HG02759 (cell line): Measurements from ENCODE around the gene SDHAF2.
"Not testable (repeated sequence)": the region's sequence is repeated elsewhere in the genome, so short reads cannot be mapped to it uniquely, and the experiment has no call there.

Experiments
- ATAC-seq: cut with Tn5 transposase; IDR thresholded peaks from one replicate; pipeline ENCODE4 v1.9.1; 2021; ENCODE audit warnings: mild to moderate bottlenecking, moderate library complexity; ENCODE audit not compliant: unreplicated experiment

The SDHAF2 gene

DNA sequence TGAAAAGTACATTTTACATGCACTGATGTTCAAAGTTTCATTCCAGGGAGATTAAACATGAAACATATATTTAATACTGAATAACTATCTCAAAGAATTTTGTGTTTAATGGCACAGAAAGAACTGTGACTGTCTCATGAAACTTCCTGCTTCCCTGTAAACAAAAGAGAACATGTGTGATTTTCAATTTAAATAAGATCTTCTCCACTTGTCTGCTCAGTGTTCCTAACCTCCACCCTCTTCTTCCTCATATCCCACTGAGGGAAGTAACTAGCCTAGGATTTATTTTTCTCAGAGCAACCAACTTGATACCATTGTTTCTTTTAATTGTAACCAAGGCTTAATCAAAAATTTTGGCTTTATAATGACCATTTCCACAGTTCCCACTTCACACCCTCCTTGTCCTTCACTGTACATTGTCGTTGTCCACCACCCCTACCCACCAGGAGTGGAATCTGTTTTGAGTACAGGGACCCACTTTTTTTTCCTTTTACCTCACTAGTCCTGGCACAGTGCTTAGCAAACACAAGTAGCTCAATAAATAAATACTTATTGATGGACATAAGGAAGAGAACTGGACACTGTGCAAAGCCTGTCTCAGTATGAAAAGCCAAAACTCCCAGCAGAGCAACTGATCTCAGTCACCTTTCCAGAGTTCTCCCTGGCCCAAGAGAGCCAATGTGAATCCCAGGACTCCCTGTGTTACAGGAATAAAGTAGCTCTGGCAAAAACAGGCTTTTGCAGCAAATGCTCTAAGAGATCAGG lies 4.4 kb upstream of the SDHAF2 start:
- ATAC-seq: no peak

DNA sequence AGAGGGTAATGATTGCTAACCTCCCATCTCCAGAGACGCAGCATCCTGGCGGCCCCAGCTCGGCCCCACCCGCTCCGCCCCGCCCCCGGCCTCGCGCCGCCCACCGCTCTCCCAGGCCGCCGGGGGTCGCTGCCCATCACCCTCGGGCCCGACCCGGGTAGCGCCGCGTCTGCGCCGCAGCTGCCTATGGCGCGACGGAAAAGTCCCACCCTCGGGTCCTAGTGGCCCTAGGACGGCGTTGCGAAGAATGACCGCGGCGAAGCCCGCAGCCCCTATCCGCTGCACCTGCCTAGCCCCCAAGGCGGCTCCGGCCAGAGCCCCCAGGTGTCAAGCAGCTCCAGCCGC lies 606 bp upstream of the SDHAF2 start:
- peak; percentile 60 for ATAC-seq

DNA sequence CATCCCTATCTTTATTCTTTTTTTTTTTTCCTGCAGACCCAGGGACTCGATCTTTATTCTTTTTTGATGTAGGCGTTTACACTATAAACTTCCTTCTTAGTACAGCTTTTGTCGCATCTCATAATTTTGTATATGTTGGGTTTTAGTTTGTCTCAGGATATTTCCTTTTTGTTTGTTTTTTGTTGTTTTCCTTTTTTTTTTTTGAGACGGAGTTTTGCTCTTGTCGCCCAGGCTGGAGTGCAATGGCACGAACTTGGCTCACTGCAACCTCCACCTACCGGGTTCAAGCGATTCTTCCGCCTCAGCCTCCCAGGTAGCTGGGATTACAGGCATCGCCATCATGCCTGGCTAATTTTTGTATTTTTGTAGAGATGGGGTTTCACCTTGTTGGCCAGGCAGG lies 915 bp downstream of the SDHAF2 start:
- not testable (repeated sequence) for ATAC-seq

DNA sequence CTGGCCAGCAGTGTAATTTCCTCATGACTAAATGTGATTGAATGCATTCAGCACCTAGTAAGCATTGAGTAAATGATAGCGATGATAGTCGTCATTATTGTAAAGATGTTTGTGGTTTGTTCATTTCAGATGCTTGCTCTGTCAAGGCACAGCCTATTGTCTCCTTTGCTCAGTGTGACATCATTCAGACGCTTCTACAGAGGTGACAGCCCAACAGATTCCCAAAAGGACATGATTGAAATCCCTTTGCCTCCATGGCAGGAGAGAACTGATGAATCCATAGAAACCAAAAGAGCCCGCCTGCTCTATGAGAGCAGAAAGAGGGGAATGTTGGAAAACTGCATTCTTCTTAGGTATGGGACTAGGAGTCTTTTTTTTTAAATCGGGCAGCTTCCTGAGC lies 7.6 kb downstream of the SDHAF2 start:
- ATAC-seq: no peak

- ATAC-seq: no peak
Measured at GRCh38 chr11:61439615-61440014, 9.7 kb downstream of the SDHAF2 start.

DNA sequence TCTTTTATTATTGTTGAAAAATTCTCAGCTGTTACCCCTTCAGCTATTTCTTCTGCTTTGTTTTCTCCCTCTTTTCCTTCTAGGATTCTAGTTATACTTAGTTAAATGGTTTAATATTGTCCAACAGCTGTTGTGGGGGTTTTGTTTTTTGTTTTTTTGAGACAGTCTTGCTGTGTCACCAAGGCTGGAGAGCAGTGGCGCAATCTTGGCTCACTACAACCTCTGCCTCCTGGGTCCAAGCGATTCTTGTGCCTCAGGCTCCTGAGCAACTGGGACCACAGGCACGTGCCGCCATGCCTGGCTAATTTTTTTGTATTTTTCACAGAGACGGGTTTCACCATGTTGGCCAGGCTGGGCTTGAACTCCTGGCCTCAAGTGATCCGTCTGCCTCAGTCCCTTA lies 12.7 kb downstream of the SDHAF2 start:
- no peak for ATAC-seq

- ATAC-seq: no peak
Measured at GRCh38 chr11:61445516-61445915, 15.6 kb downstream of the SDHAF2 start.

DNA sequence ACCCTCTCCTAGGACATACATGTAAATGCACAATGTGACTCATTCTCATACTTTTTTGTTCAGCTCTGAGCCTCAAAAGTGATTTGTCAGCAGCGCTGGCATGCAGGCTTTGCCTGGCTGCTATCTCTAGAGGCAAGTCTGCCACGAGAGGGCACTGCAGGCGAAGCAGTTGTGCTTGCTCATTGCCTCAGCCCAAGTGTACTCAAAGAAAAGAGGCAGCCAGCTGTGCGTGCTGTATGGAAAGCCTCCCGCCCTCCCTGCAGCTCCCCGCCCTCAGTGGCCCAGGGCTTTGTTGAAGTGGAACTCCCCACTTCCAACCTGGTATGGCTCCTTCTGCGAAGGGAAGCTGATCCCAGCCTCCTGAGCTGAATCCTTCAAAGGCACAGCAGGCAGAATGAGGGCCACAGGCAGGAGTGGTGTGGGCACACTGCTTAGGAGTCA lies 16.3 kb downstream of the SDHAF2 start:
- ATAC-seq: no peak

GRCh38 chr11:61447601-61448551 lies 18.0 kb downstream of the SDHAF2 start:
- no peak for ATAC-seq

GRCh38 chr11:61448552-61448927 lies 18.6 kb downstream of the SDHAF2 start:
- no peak for ATAC-seq

DNA sequence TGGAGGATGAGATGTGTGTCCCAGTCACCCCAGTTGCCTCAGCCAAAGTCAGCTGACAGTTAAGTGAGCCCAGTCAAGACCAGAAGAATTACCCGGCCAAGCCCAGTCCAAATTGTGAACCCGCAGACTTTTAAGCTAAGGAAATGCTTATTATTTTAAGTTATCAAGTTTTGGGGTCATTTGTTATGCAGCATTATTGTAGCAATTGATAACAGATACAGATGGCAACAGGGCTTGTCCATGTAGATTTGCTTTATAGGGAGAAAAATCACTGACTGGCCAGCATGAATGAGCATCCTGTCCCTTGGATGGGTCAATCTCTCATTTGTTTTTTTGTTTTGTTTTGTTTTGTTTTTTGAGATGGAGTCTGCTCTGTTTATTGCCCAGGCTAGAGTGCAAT lies 22.9 kb downstream of the SDHAF2 start:
- ATAC-seq: no peak

- ATAC-seq: no peak
Measured at GRCh38 chr11:61453695-61454094, 23.8 kb downstream of the SDHAF2 start.

GRCh38 chr11:61454520-61454919 lies 24.6 kb downstream of the SDHAF2 start:
- ATAC-seq: no peak

DNA sequence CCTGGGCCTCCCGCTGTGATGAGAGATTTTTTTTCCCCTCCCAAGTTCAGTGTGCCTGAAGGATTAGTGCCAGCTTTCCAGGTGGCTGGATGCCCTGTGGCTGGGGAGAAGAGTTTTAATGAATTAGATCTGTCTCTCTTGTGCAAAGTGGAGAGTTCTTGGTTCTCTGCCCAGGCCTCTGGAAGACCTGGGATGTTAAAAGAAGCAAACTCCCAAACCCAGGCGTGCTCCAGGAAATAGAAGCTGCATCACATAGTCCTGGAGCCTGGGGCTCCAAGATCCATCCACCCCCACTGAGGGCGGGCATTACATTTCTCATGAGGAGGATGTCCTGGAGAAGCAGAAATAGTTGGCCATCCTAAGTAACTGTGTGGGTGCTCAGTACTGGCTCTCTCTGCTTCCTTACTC lies 30.6 kb downstream of the SDHAF2 start:
- no peak for ATAC-seq

- no peak for ATAC-seq
Measured at GRCh38 chr11:61460986-61461385, 31.1 kb downstream of the SDHAF2 start.

GRCh38 chr11:61467602-61468001 lies 37.7 kb downstream of the SDHAF2 start:
- not testable (repeated sequence) for ATAC-seq

- ATAC-seq: no peak
Measured at GRCh38 chr11:61468002-61468401, 38.1 kb downstream of the SDHAF2 start.

- ATAC-seq: no peak
Measured at GRCh38 chr11:61472282-61472681, 42.4 kb downstream of the SDHAF2 start.

DNA sequence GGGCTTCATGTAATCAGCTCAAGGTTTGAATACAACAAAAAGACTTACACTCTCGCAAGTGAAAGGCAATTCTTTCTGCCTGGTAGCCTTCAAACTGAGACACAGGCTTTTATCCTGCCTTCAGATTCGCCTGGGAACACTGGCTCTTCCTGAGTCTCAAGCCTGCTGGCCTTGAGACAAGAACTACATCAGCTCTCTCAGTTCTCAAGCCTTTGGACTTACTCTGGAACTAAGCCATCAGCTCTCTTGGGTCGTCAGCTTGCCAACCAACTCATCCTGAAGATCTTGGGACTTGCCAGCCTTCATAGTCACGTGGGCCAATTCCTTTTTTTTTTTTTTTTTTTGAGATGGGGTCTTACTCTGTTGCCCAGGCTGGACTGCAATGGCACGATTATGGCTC lies 42.9 kb downstream of the SDHAF2 start:
- no peak for ATAC-seq

DNA sequence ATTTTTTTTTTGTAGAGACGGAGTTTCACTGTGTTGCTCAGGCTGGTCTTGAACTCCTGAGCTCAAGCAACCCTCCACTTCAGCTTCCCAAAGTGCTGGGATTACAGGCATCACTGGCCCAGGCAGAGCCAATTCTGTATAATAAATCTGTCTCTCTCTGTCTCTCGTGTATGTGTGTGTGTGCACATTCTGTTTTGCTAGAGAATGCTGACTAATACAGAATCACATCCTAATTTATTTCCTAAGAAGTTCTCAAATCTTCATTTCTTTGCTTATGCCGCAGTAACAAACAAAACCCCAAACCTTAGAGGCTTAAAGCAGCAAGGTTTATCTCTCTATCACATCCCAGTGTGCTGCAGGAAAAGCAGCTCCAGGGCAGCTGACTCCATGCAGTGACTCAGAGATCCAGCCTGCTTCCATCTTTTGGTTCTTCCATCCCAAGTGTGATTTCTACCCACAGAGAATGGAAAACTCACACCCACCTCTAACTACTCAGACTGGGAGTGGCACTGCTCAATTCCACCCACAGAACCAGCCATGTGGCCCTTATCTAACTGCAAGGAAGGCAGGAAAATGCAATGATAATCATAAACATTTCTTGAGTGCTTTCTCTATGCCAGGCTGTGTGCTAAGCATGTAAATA lies 43.6 kb downstream of the SDHAF2 start:
- no peak for ATAC-seq

- no peak for ATAC-seq
Measured at GRCh38 chr11:61474013-61474643, 44.2 kb downstream of the SDHAF2 start.
